CD4-positive, alpha-beta T cell (primary cell): ENCODE measurements around the gene NXPH4. TPM values are rescaled to one million over a fixed set of nuclear protein-coding genes. Genes with fewer than 3 reads are reported as not detected.
A peak's percentile ranks its signal among the peaks of the same experiment; 100 is the strongest.

Source experiments
- ATAC-seq: fragments of 200-7000 bp; cut with Tn5 transposase; one replicate; pipeline ENCODE4 v1.10.0; 2022; ENCODE audit warnings: mild to moderate bottlenecking; ENCODE audit not compliant: poor library complexity
- CTCF ChIA-PET: fragments of 350-600 bp; sonication (Branson Sonifier 250); formaldehyde crosslinking; loops from one replicate; lab custom pipeline; 2021; ENCODE audit warnings: antibody characterized with exemption, inconsistent platforms; lab: Charles Lee
- POLR2A ChIA-PET: fragments of 350-600 bp; sonication (Branson Sonifier 250); formaldehyde crosslinking; loops from one replicate; lab custom pipeline; 2021; ENCODE audit warnings: antibody characterized with exemption, inconsistent platforms; lab: Charles Lee
- DNase-seq, 14 experiments: peaks; one replicate each; pipeline ENCODE4 v3.0.0-alpha.2; 2013 to 2020; ENCODE audit warnings: mixed read lengths in 2 of 14
- H3K27ac ChIP-seq, 2 donors: one replicate each; pipeline versions ENCODE4 v1.5.1 to v1.7.0; 2013; ENCODE audit warnings: low read length in 2 of 2, low read depth in 1 of 2, mild to moderate bottlenecking in 1 of 2
- H3K27me3 ChIP-seq, 2 experiments: 1 replicate in 1 of 2; 2 replicates in 1 of 2; pipeline versions ENCODE4 v1.6.1 to v1.7.0; 2013; ENCODE audit warnings: low read length in 2 of 2, control low read depth in 1 of 2, mild to moderate bottlenecking in 1 of 2, moderate library complexity in 1 of 2; ENCODE audit not compliant: insufficient read depth in 2 of 2, control insufficient read depth in 1 of 2
- H3K36me3 ChIP-seq: one replicate; pipeline ENCODE4 v1.6.1; 2013; ENCODE audit warnings: low read length, control low read depth; ENCODE audit not compliant: insufficient read depth
- H3K4me1 ChIP-seq: one replicate; pipeline ENCODE4 v1.6.1; 2013; ENCODE audit warnings: low read length, control low read depth; ENCODE audit not compliant: insufficient read depth
- H3K4me3 ChIP-seq: one replicate; pipeline ENCODE4 v1.5.1; 2013; ENCODE audit warnings: mild to moderate bottlenecking, low read length, moderate library complexity
- H3K9me3 ChIP-seq, 2 experiments: 1 replicate in 1 of 2; 2 replicates in 1 of 2; pipeline versions ENCODE4 v1.6.1 to v1.7.0; 2013; ENCODE audit warnings: low read length in 2 of 2, mild to moderate bottlenecking in 2 of 2, control low read depth in 1 of 2, moderate library complexity in 1 of 2; ENCODE audit not compliant: control insufficient read depth in 1 of 2, insufficient read depth in 1 of 2
- H3K27ac Mint-ChIP-seq: one replicate; pipeline ENCODE4 v1.8.0; 2020; ENCODE audit warnings: mixed read lengths
- H3K27me3 Mint-ChIP-seq: one replicate; pipeline ENCODE4 v1.8.0; 2021; ENCODE audit warnings: mixed read lengths
- H3K36me3 Mint-ChIP-seq: one replicate; pipeline ENCODE4 v1.8.0; 2021; ENCODE audit warnings: low read depth, mixed read lengths
- H3K4me1 Mint-ChIP-seq: one replicate; pipeline ENCODE4 v1.8.0; 2021; ENCODE audit warnings: low read depth, mixed read lengths
- H3K4me3 Mint-ChIP-seq: one replicate; pipeline ENCODE4 v1.8.0; 2020; ENCODE audit warnings: mild to moderate bottlenecking, mixed read lengths
- H3K9me3 Mint-ChIP-seq: one replicate; pipeline ENCODE4 v1.8.0; 2020; ENCODE audit warnings: mixed read lengths
- intact Hi-C, 2 experiments: fragments of 100-400 bp; cut with DNase I in 1 of 2; cut with micrococcal nuclease in 1 of 2; formaldehyde crosslinking; loops; one replicate each; pipeline versions ENCODE4 v1.15.1 to v1.9.0; 2023 to 2025; cut with DNase I, micrococcal nuclease
- total RNA-seq, 174 experiments: library from RNA in 2 of 174; stranded (reverse) in 2 of 174; gene quantifications; one replicate each; pipeline ENCODE4 v1.2.3 and lab custom pipeline; 2021 to 2026
- TF ChIP-seq, protein P1 (sequence below): fragments of 200-600 bp; IDR thresholded peaks from one replicate; pipeline ENCODE4 v1.8.0; 2022; ENCODE audit warnings: antibody characterized with exemption, mild to moderate bottlenecking

The NXPH4 gene
- total RNA-seq, 2 experiments from 2014 or later, result not detected

GRCh38 chr12:57227315-57228115 is 10.9 kb downstream of the NXPH4 start:
- H3K27ac ChIP-seq, result no peak overlapping the region
- ChIA-PET POLR2A (interaction anchor here (0.9 to 2.5 kb wide), 5 partner anchors 11 to 117 kb away, joined by 3 to 13 read pairs (median 5); partner anchors contain the start of genes NXPH4 and STAT6), CTCF (interaction anchor here (2.1 to 8.3 kb wide), 4 partner anchors 11 to 16 kb away, joined by 8 to 127 read pairs (median 12); partner anchors contain the start of gene NXPH4)
- Mint-ChIP-seq H3K9me3 (no peaks in the 10 kb centered on the region), H3K4me3 (peak overlapping the region; percentile 36), H3K27me3 (peaks cover 52% of the 10 kb centered on the region), H3K27ac (no peak overlapping the region), H3K36me3 (peaks cover 26% of the 10 kb centered on the region), H3K4me1 (peaks cover 61% of the 10 kb centered on the region)
- intact Hi-C loops, result no loop called here
- peaks cover 38 to 46% of the 10 kb centered on the region in 2 experiments for H3K27me3 ChIP-seq
- H3K9me3 ChIP-seq, result peaks cover 0 to 27% of the 10 kb centered on the region in 2 experiments
- peaks cover 70% of the 10 kb centered on the region for H3K4me1 ChIP-seq
- peaks cover 16% of the 10 kb centered on the region for H3K36me3 ChIP-seq
- H3K4me3 ChIP-seq, result no peak overlapping the region
- no peak for ATAC-seq
- DNase-seq, result no peak
- TF ChIP-seq, protein P1, sequence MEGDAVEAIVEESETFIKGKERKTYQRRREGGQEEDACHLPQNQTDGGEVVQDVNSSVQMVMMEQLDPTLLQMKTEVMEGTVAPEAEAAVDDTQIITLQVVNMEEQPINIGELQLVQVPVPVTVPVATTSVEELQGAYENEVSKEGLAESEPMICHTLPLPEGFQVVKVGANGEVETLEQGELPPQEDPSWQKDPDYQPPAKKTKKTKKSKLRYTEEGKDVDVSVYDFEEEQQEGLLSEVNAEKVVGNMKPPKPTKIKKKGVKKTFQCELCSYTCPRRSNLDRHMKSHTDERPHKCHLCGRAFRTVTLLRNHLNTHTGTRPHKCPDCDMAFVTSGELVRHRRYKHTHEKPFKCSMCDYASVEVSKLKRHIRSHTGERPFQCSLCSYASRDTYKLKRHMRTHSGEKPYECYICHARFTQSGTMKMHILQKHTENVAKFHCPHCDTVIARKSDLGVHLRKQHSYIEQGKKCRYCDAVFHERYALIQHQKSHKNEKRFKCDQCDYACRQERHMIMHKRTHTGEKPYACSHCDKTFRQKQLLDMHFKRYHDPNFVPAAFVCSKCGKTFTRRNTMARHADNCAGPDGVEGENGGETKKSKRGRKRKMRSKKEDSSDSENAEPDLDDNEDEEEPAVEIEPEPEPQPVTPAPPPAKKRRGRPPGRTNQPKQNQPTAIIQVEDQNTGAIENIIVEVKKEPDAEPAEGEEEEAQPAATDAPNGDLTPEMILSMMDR, result no peak

- Histone ChIP-seq H3K36me3 (peaks cover 32% of the 10 kb centered on the region), H3K27ac (peak overlapping the region in 1 of 2 donors; percentile 35), H3K9me3 (peaks cover 0 to 18% of the 10 kb centered on the region in 2 experiments), H3K4me1 (peaks cover 69% of the 10 kb centered on the region), H3K27me3 (peaks cover 22 to 30% of the 10 kb centered on the region in 2 experiments), H3K4me3 (peak overlapping the region; percentile 98)
- H3K36me3 Mint-ChIP-seq, result peaks cover 41% of the 10 kb centered on the region
- peak overlapping the region; percentile 93 for H3K4me3 Mint-ChIP-seq
- intact Hi-C loops, result loop anchor here in 1 of 2 experiments (1.0 kb wide), 1 partner anchor 10 kb away; no protein-coding TSS in a partner anchor
- CTCF ChIA-PET, result interaction anchor here (2.2 to 8.3 kb wide), 3 partner anchors 9 to 15 kb away, joined by 21 to 127 read pairs (median 24); a partner anchor contains a TSS
- H3K9me3 Mint-ChIP-seq, result no peaks in the 10 kb centered on the region
- peaks cover 36% of the 10 kb centered on the region for H3K27me3 Mint-ChIP-seq
- POLR2A ChIA-PET, result interaction anchor here (1.0 to 2.7 kb wide), 9 partner anchors 10 to 232 kb away, joined by 3 to 48 read pairs (median 6); partner anchors contain the start of genes NXPH4 and STAT6
- peak; percentile 14 for ATAC-seq
- TF ChIP-seq, protein P1, result no peak
- DNase-seq, result peak in 3 of 14 experiments; percentile 59 to 65 (median 64)
- peak overlapping the region; percentile 76 for H3K27ac Mint-ChIP-seq
- H3K4me1 Mint-ChIP-seq, result peaks cover 58% of the 10 kb centered on the region
Observed at GRCh38 chr12:57229046-57229633, 12.5 kb downstream of the NXPH4 start.
